HCT116 (cell line): ENCODE data around the gene DHH. TPM values are rescaled to one million over a fixed set of nuclear protein-coding genes. Genes with fewer than 3 reads are reported as not detected.

Source experiments
- total RNA-seq: library from RNA; stranded (reverse); gene quantifications from one replicate; pipeline ENCODE4 v1.2.1, GENCODE V29; 2021; ENCODE audit not compliant: unreplicated experiment

The DHH gene
- total RNA-seq, 1 experiment from 2014 or later, result 0.22 TPM

Other genes with a start within 250 kb of the DHH start
- gene DDX23, start 242.6 kb downstream of the DHH start, total RNA-seq, result 75.0 TPM
- 2.0 TPM for gene RND1, start 228.9 kb downstream of the DHH start, total RNA-seq
- gene FKBP11, start 169.3 kb downstream of the DHH start, total RNA-seq, result 18.5 TPM
- gene ARF3, start 137.3 kb downstream of the DHH start, total RNA-seq, result 166 TPM
- gene WNT10B, start 123.1 kb downstream of the DHH start, total RNA-seq, result 9.8 TPM
- not detected for gene WNT1, start 116.5 kb downstream of the DHH start, total RNA-seq
- 8.1 TPM for gene DDN, start 95.4 kb downstream of the DHH start, total RNA-seq
- gene PRKAG1, start 76.0 kb downstream of the DHH start, total RNA-seq, result 64.6 TPM
- 71.3 TPM for gene KMT2D, start 34.0 kb downstream of the DHH start, total RNA-seq
- gene RHEBL1, start 24.8 kb downstream of the DHH start, total RNA-seq, result 2.8 TPM
- 44.4 TPM for gene LMBR1L, start 16.0 kb upstream of the DHH start, total RNA-seq
- gene TUBA1B, start 36.6 kb upstream of the DHH start, total RNA-seq, result 1,628 TPM
- 24.1 TPM for gene TUBA1A, start 94.3 kb upstream of the DHH start, total RNA-seq
- gene TUBA1C, start 170.3 kb upstream of the DHH start, total RNA-seq, result 571 TPM
- 6.7 TPM for gene PRPH, start 200.3 kb upstream of the DHH start, total RNA-seq
- 99.1 TPM for gene TROAP, start 228.5 kb upstream of the DHH start, total RNA-seq
- 8.1 TPM for gene C1QL4, start 242.4 kb upstream of the DHH start, total RNA-seq